Subcutaneous abdominal adipose tissue (tissue), 5 donors: ENCODE data around the gene MTCL1.

Source experiments
- H3K27ac ChIP-seq: one replicate; pipeline ENCODE4 v1.7.0; 2013; ENCODE audit warnings: low read depth, mild to moderate bottlenecking, inconsistent platforms, low read length, moderate library complexity
- H3K27me3 ChIP-seq, 5 donors: one replicate each; pipeline ENCODE4 v1.7.0; 2013; ENCODE audit warnings: low read length in 5 of 5, inconsistent platforms in 1 of 5; ENCODE audit not compliant: control insufficient read depth in 5 of 5, insufficient read depth in 4 of 5
- H3K36me3 ChIP-seq, 5 donors: one replicate each; pipeline ENCODE4 v1.7.0; 2013; ENCODE audit warnings: low read length in 5 of 5; ENCODE audit not compliant: control insufficient read depth in 5 of 5, insufficient read depth in 5 of 5
- H3K4me1 ChIP-seq, 5 donors: one replicate each; pipeline ENCODE4 v1.7.0; 2013; ENCODE audit warnings: low read length in 5 of 5, mild to moderate bottlenecking in 3 of 5, moderate library complexity in 1 of 5; ENCODE audit not compliant: control insufficient read depth in 5 of 5, insufficient read depth in 5 of 5
- H3K4me3 ChIP-seq, 5 donors: one replicate each; pipeline ENCODE4 v1.7.0; 2013; ENCODE audit warnings: low read length in 5 of 5, low read depth in 1 of 5
- H3K9ac ChIP-seq, 5 donors: one replicate each; pipeline ENCODE4 v1.7.0; 2013; ENCODE audit warnings: low read length in 5 of 5, mild to moderate bottlenecking in 4 of 5, moderate library complexity in 3 of 5
- H3K9me3 ChIP-seq, 5 donors: one replicate each; pipeline ENCODE4 v1.7.0; 2013; ENCODE audit warnings: low read length in 5 of 5; ENCODE audit not compliant: control insufficient read depth in 5 of 5
- donor health status: healthy.
- donor health status: healthy.
- donor health status: healthy.
- donor health status: healthy.
- donor health status: healthy.

The MTCL1 gene

GRCh38 chr18:8876887-8877286 lies 171.5 kb downstream of the MTCL1 start:
- no peak overlapping the region for H3K9ac ChIP-seq
- peaks cover 0 to 7% (median 0%) of the 10 kb centered on the region in 5 donors for H3K9me3 ChIP-seq
- H3K27ac ChIP-seq: no peak overlapping the region
- no peaks in the 10 kb centered on the region for H3K36me3 ChIP-seq
- no peak overlapping the region for H3K4me3 ChIP-seq
- H3K4me1 ChIP-seq: no peaks in the 10 kb centered on the region
- H3K27me3 ChIP-seq: peaks cover 0 to 7% (median 0%) of the 10 kb centered on the region in 5 donors

GRCh38 chr18:8881103-8881502 lies 175.7 kb downstream of the MTCL1 start:
- Histone ChIP-seq H3K36me3 (no peaks in the 10 kb centered on the region), H3K9ac (no peak overlapping the region), H3K4me3 (no peak overlapping the region), H3K27ac (no peak overlapping the region), H3K9me3 (peaks cover 0 to 19% (median 9%) of the 10 kb centered on the region in 5 donors), H3K4me1 (no peaks in the 10 kb centered on the region), H3K27me3 (no peaks in the 10 kb centered on the region)
